Activated T-helper 1 cell treated with anti-CD3 and anti-CD28 coated beads, Interleukin-12 subunit alpha, Interleukin-12 subunit beta, Interleukin-2, Interleukin-4 antibody, amounts not matched to agents 30 ng/mL and 10 ng/mL and 1 ng/mL, durations not matched to agents 14 hours and 24 hours and 36 hours (primary cell): ENCODE results near the gene GUCY1A2. TPM values are rescaled to one million over a fixed set of nuclear protein-coding genes. Genes with fewer than 3 reads are reported as not detected.
"Not testable (repeated sequence)": the region's sequence is repeated elsewhere in the genome, so short reads cannot be mapped to it uniquely, and the experiment has no call there.

Experiments
- DNase-seq: peaks from one replicate; pipeline ENCODE4 v3.0.0; 2021; ENCODE audit warnings: low spot score
- H3K27ac Mint-ChIP-seq: one replicate; pipeline ENCODE4 v1.8.0; 2021; ENCODE audit warnings: mild to moderate bottlenecking, mixed read lengths
- H3K27me3 Mint-ChIP-seq: one replicate; pipeline ENCODE4 v1.8.0; 2022; ENCODE audit warnings: mild to moderate bottlenecking, moderate library complexity, mixed read lengths; ENCODE audit not compliant: insufficient read depth
- H3K36me3 Mint-ChIP-seq: one replicate; pipeline ENCODE4 v1.8.0; 2021; ENCODE audit warnings: low read depth, mixed read lengths
- H3K4me1 Mint-ChIP-seq: one replicate; pipeline ENCODE4 v1.8.0; 2021; ENCODE audit warnings: low read depth, mixed read lengths
- H3K4me3 Mint-ChIP-seq: one replicate; pipeline ENCODE4 v1.8.0; 2021; ENCODE audit warnings: mild to moderate bottlenecking, moderate library complexity, mixed read lengths
- H3K9me3 Mint-ChIP-seq: one replicate; pipeline ENCODE4 v1.8.0; 2021; ENCODE audit warnings: mixed read lengths
- intact Hi-C: fragments of 100-400 bp; cut with micrococcal nuclease; formaldehyde crosslinking; loops from one replicate; pipeline ENCODE4 v1.15.1; 2024
- total RNA-seq: library from RNA; stranded (reverse); gene quantifications from 2 replicates; pipeline ENCODE4 v1.2.3, GENCODE V29; 2022

Gene GUCY1A2, protein sequence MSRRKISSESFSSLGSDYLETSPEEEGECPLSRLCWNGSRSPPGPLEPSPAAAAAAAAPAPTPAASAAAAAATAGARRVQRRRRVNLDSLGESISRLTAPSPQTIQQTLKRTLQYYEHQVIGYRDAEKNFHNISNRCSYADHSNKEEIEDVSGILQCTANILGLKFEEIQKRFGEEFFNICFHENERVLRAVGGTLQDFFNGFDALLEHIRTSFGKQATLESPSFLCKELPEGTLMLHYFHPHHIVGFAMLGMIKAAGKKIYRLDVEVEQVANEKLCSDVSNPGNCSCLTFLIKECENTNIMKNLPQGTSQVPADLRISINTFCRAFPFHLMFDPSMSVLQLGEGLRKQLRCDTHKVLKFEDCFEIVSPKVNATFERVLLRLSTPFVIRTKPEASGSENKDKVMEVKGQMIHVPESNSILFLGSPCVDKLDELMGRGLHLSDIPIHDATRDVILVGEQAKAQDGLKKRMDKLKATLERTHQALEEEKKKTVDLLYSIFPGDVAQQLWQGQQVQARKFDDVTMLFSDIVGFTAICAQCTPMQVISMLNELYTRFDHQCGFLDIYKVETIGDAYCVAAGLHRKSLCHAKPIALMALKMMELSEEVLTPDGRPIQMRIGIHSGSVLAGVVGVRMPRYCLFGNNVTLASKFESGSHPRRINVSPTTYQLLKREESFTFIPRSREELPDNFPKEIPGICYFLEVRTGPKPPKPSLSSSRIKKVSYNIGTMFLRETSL
- not detected in 2 replicates for total RNA-seq

GRCh38 chr11:107018219-107018901, at the start of gene GUCY1A2:
Gene GUCY1A2 (minus strand): TSS chr11:107018476. CDS start chr11:107018055, 421 bp downstream.
- Mint-ChIP-seq H3K27ac (no peak within 1 kb of the TSS), H3K4me3 (peak within 1 kb of the TSS; percentile 39), H3K27me3 (peaks cover 36% of the 10 kb centered on the region), H3K4me1 (no peaks in the 10 kb centered on the region), H3K36me3 (no peaks in the 10 kb centered on the region), H3K9me3 (no peaks in the 10 kb centered on the region)
- intact Hi-C loops, result no loop called here
- DNase-seq, result no peak

GRCh38 chr11:107054391-107054790, 36.1 kb upstream of the GUCY1A2 start:
- DNase-seq, result no peak
- H3K27ac Mint-ChIP-seq, result no peak overlapping the region
- no peaks in the 10 kb centered on the region for H3K4me1 Mint-ChIP-seq
- H3K4me3 Mint-ChIP-seq, result no peak overlapping the region
- no peaks in the 10 kb centered on the region for H3K36me3 Mint-ChIP-seq
- intact Hi-C loops, result no loop called here
- peaks cover 32% of the 10 kb centered on the region for H3K9me3 Mint-ChIP-seq
- no peaks in the 10 kb centered on the region for H3K27me3 Mint-ChIP-seq

GRCh38 chr11:107051332-107051731, 33.1 kb upstream of the GUCY1A2 start:
- H3K4me3 Mint-ChIP-seq, intact Hi-C loops, DNase-seq, H3K27me3 Mint-ChIP-seq, H3K36me3 Mint-ChIP-seq, H3K27ac Mint-ChIP-seq, H3K4me1 Mint-ChIP-seq: not testable (repeated sequence)
- peaks cover 34% of the 10 kb centered on the region for H3K9me3 Mint-ChIP-seq

- H3K4me1 Mint-ChIP-seq, intact Hi-C loops, DNase-seq, H3K36me3 Mint-ChIP-seq, H3K4me3 Mint-ChIP-seq, H3K27me3 Mint-ChIP-seq, H3K27ac Mint-ChIP-seq: not testable (repeated sequence)
- peaks cover 30% of the 10 kb centered on the region for H3K9me3 Mint-ChIP-seq
These were observed 32.6 kb upstream of the GUCY1A2 start for GRCh38 chr11:107050899-107051298.

GRCh38 chr11:107050121-107050520, 31.8 kb upstream of the GUCY1A2 start:
- H3K4me3 Mint-ChIP-seq, result no peak overlapping the region
- no peak for DNase-seq
- no peaks in the 10 kb centered on the region for H3K27me3 Mint-ChIP-seq
- H3K36me3 Mint-ChIP-seq, result no peaks in the 10 kb centered on the region
- intact Hi-C loops, result no loop called here
- H3K4me1 Mint-ChIP-seq, result no peaks in the 10 kb centered on the region
- H3K9me3 Mint-ChIP-seq, result peaks cover 30% of the 10 kb centered on the region
- H3K27ac Mint-ChIP-seq, result no peak overlapping the region

DNA sequence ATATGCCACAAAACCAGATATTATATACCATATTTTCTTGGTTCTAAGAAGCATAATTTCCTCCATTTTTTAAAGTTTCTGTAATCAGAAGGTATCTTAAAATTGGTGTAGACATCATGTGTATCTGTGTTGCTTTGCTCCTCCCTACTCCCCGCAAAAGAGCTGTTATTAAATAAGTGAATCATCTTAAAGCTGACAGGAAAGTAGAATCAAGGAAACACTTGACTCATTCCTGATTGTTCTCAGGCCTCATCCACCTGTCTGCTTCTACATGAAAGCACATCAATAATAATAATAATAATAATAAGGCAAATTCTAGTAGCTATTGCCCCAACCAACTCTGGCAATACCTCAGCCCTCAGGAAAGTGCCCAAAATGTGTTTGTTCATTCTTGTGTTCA, 26.2 kb upstream of the GUCY1A2 start:
- no peaks in the 10 kb centered on the region for H3K4me1 Mint-ChIP-seq

DNA sequence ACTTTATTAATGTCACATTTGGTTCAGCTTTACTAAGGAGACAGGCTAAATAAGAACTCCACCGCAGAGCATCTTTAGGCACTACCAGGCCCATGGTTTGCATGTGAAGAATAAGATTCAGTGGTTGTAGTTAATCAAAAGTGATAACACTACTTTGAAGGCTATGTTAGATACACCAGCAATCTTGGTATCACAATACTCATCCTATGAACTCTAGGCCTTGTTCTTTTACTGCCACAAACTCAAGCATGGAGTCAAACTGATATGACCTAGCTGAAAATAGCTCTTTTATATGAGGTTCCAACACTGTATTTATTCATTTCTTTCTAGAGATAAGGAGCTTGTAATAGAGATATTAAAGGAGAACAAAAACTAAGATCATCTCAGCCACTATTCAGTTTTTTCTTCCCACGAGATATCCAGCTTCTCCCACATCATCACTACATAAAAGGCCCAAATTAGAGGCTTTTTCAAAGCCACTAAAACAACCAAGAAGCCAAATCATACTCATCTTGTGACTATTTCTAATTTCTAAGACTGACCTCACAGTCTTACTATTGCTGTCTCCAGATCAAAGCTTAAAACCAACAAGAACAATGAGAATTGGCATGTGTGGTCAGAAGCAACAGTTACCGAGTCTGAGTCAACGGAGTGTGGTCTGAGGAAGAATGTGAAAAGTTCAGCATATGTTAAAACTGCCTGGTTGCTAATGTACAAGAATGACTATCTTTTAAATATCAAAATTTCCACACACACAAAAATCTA, 25.1 kb upstream of the GUCY1A2 start:
- H3K4me3 Mint-ChIP-seq, result no peak overlapping the region
- intact Hi-C loops, result no loop called here
- H3K36me3 Mint-ChIP-seq, result no peaks in the 10 kb centered on the region
- H3K4me1 Mint-ChIP-seq, result no peaks in the 10 kb centered on the region
- H3K27ac Mint-ChIP-seq, result no peak overlapping the region
- peaks cover 2% of the 10 kb centered on the region for H3K9me3 Mint-ChIP-seq
- no peak for DNase-seq
- no peaks in the 10 kb centered on the region for H3K27me3 Mint-ChIP-seq

More for the DNA sequence above, 26.2 kb upstream of the GUCY1A2 start:
- intact Hi-C loops, result no loop called here
- Mint-ChIP-seq H3K9me3 (peaks cover 5% of the 10 kb centered on the region), H3K36me3 (no peaks in the 10 kb centered on the region), H3K4me3 (no peak overlapping the region), H3K27ac (no peak overlapping the region), H3K27me3 (no peaks in the 10 kb centered on the region)
- no peak for DNase-seq

GRCh38 chr11:107042748-107043147, 24.5 kb upstream of the GUCY1A2 start:
- Mint-ChIP-seq H3K36me3 (no peaks in the 10 kb centered on the region), H3K27ac (no peak overlapping the region), H3K27me3 (no peaks in the 10 kb centered on the region), H3K9me3 (no peaks in the 10 kb centered on the region), H3K4me1 (no peaks in the 10 kb centered on the region), H3K4me3 (no peak overlapping the region)
- no peak for DNase-seq
- intact Hi-C loops, result no loop called here

DNA sequence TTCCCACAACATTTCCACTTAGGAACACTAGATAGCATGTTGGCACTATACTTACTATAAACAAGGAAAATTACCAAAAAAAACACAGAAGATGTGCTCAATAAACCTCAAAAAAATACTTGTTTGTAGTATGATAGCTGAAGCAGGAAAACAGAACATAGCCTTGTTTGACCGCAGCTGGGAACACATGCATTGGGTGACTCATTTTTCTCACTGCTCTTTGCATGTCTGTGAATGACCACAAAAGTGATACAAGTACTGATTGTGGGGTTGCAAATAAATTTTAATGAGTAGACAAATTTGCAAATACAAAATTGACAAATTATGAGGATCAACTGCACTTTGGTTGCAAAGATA, 22.8 kb upstream of the GUCY1A2 start:
- DNase-seq, result no peak
- Mint-ChIP-seq H3K9me3 (no peaks in the 10 kb centered on the region), H3K4me1 (no peaks in the 10 kb centered on the region), H3K4me3 (no peak overlapping the region), H3K27me3 (no peaks in the 10 kb centered on the region), H3K27ac (no peak overlapping the region), H3K36me3 (no peaks in the 10 kb centered on the region)
- intact Hi-C loops, result no loop called here

DNA sequence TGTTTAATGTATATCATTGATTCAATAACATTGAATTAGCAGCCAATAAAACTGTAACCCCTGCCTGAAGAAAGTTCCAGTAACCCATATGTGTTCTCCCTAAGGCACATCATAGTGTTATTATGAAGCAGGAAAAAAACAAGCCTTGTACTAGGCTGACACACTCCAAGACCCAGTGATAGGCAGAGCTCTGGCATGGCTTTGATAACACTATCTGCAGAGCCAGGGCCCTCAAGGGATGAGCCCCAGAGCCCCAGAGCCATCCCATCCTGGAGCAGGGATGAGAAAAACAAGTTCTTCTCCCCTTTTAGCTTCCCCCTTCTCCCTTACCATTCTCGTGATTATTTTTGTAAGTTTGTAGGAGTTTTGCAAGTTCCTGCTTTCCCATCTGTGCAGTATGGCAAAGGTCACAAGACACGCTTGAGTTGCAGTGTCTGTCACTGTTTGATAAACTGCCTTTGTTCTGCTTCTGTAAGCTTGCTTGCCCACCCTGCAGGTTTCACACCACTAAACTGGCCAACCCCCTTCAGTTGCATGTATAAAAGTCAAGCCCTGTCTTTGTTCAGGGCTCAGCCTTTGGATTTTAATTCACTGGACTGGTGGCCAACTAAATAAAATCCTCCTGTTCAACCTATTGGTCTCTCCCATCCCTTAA, 22.3 kb upstream of the GUCY1A2 start:
- H3K27me3 Mint-ChIP-seq, result no peaks in the 10 kb centered on the region

GRCh38 chr11:107025673-107026072, 7.4 kb upstream of the GUCY1A2 start:
- Mint-ChIP-seq H3K4me3 (no peak overlapping the region), H3K4me1 (no peaks in the 10 kb centered on the region), H3K27ac (no peak overlapping the region), H3K27me3 (peaks cover 5% of the 10 kb centered on the region), H3K36me3 (no peaks in the 10 kb centered on the region), H3K9me3 (no peaks in the 10 kb centered on the region)
- intact Hi-C loops, result no loop called here
- DNase-seq, result no peak

More for the DNA sequence above, 22.3 kb upstream of the GUCY1A2 start:
- Mint-ChIP-seq H3K27ac (no peak overlapping the region), H3K9me3 (no peaks in the 10 kb centered on the region), H3K36me3 (no peaks in the 10 kb centered on the region), H3K4me3 (no peak overlapping the region), H3K4me1 (no peaks in the 10 kb centered on the region)
- DNase-seq, result no peak
- intact Hi-C loops, result no loop called here

DNA sequence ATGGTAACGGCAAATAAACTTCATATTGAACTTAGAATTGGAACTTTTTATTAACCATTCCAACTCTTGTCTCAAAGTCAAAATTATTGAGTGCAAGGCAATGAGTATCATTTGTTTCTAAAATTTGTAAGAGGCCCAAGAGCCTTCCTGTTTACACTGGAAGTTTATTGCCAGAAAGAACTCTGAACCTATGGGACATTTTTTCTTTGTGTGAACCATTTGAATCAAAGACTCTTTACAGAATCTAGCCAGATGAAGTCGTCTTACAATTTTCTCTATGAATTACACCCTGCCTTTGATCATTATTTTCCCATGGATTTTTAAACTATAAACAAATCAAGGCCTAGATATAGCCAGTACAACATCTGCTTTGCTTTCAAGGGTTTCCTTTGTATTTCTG, 2.3 kb upstream of the GUCY1A2 start:
- DNase-seq, result no peak
- Mint-ChIP-seq H3K27me3 (peaks cover 34% of the 10 kb centered on the region), H3K4me3 (no peak overlapping the region), H3K27ac (no peak overlapping the region), H3K9me3 (no peaks in the 10 kb centered on the region), H3K4me1 (no peaks in the 10 kb centered on the region), H3K36me3 (no peaks in the 10 kb centered on the region)
- intact Hi-C loops, result no loop called here
